RWPE2 (cell line): Measurements from ENCODE around the gene HRAS.

Source experiments
- ATAC-seq: fragments of 200-7000 bp; cut with Tn5 transposase; 3 replicates; pipeline ENCODE4 v1.9.1; 2021; ENCODE audit warnings: low read depth
- DNase-seq: peaks from one replicate; pipeline ENCODE4 v3.0.0-alpha.2; 2020; ENCODE audit warnings: low spot score
- H3K27ac ChIP-seq: fragments of 450-650 bp; 2 replicates; pipeline ENCODE4 v1.5.1; 2017; ENCODE audit warnings: mild to moderate bottlenecking; ENCODE audit not compliant: poor library complexity, severe bottlenecking
- H3K27me3 ChIP-seq: fragments of 250-450 bp; sonication (Bioruptor Pico); 2 replicates; pipeline ENCODE4 v1.5.1; 2021; ENCODE audit warnings: mild to moderate bottlenecking, moderate library complexity; ENCODE audit not compliant: insufficient read depth, poor library complexity, severe bottlenecking
- H3K36me3 ChIP-seq: fragments of 250-450 bp; sonication (Bioruptor Pico); 2 replicates; pipeline ENCODE4 v1.5.1; 2020; ENCODE audit warnings: low read depth, mild to moderate bottlenecking, moderate library complexity
- H3K4me1 ChIP-seq: fragments of 250-450 bp; sonication (Bioruptor Pico); 2 replicates; pipeline ENCODE4 v1.5.1; 2021; ENCODE audit warnings: mild to moderate bottlenecking, moderate library complexity; ENCODE audit not compliant: insufficient read depth, poor library complexity, severe bottlenecking
- H3K4me3 ChIP-seq: fragments of 250-450 bp; sonication (Bioruptor Pico); 2 replicates; pipeline ENCODE4 v1.5.1; 2021; ENCODE audit warnings: mild to moderate bottlenecking, moderate library complexity; ENCODE audit not compliant: severe bottlenecking
- H3K9me3 ChIP-seq: fragments of 250-450 bp; sonication (Bioruptor Pico); 2 replicates; pipeline ENCODE4 v1.5.1; 2021; ENCODE audit warnings: mild to moderate bottlenecking, moderate library complexity; ENCODE audit not compliant: severe bottlenecking
- TF ChIP-seq, protein P1 (sequence below): fragments of 450-650 bp; IDR thresholded peaks from one replicate; pipeline ENCODE4 v1.5.1; 2017; ENCODE audit warnings: mild to moderate bottlenecking, moderate library complexity; ENCODE audit not compliant: poor library complexity, severe bottlenecking

Gene HRAS

GRCh38 chr11:540583-541432 lies 5.4 kb upstream of the HRAS start:
- TF ChIP-seq, protein P1, sequence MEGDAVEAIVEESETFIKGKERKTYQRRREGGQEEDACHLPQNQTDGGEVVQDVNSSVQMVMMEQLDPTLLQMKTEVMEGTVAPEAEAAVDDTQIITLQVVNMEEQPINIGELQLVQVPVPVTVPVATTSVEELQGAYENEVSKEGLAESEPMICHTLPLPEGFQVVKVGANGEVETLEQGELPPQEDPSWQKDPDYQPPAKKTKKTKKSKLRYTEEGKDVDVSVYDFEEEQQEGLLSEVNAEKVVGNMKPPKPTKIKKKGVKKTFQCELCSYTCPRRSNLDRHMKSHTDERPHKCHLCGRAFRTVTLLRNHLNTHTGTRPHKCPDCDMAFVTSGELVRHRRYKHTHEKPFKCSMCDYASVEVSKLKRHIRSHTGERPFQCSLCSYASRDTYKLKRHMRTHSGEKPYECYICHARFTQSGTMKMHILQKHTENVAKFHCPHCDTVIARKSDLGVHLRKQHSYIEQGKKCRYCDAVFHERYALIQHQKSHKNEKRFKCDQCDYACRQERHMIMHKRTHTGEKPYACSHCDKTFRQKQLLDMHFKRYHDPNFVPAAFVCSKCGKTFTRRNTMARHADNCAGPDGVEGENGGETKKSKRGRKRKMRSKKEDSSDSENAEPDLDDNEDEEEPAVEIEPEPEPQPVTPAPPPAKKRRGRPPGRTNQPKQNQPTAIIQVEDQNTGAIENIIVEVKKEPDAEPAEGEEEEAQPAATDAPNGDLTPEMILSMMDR: no peak
- Histone ChIP-seq H3K9me3 (no peaks in the 10 kb centered on the region), H3K27me3 (no peaks in the 10 kb centered on the region), H3K4me3 (no peak overlapping the region), H3K4me1 (no peaks in the 10 kb centered on the region), H3K27ac (no peak overlapping the region), H3K36me3 (no peaks in the 10 kb centered on the region)
- DNase-seq: peak; percentile 69
- no peak for ATAC-seq

GRCh38 chr11:539971-540481 lies 4.7 kb upstream of the HRAS start:
- H3K4me1 ChIP-seq: no peaks in the 10 kb centered on the region
- no peaks in the 10 kb centered on the region for H3K27me3 ChIP-seq
- no peaks in the 10 kb centered on the region for H3K9me3 ChIP-seq
- no peak for ATAC-seq
- H3K36me3 ChIP-seq: no peaks in the 10 kb centered on the region
- DNase-seq: no peak
- TF ChIP-seq, protein P1: no peak
- H3K27ac ChIP-seq: no peak overlapping the region
- no peak overlapping the region for H3K4me3 ChIP-seq

DNA sequence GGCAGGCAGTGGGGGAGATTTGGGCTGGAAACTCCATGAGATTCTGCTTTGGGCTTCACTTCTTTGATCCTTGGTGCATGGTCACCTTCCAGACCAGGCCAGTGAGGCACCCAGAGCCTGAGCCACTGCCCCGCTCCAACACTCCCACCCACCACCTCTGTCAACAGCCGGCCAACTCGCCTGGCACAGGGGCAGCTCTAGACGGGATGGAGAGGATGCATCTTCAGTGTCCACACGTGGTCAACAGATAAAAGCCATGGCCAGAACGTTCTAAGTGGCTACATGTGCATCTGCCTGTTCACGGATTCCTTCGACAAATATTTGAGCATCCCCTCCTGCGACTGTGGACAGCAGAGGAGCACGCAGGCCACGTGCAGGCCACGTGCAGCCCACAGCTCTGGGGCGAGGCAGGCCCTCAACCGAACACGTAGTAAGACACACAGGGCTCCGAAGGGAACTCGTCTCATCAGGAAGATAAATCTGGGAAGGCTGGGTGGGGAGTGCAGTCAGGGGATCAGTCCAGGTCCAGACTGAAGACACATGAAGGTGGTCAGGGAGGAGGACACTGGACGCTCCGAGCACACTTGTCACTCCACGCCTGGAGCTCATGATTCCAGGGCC lies 3.2 kb upstream of the HRAS start:
- Histone ChIP-seq H3K36me3 (peaks cover 9% of the 10 kb centered on the region), H3K4me1 (no peaks in the 10 kb centered on the region), H3K9me3 (no peaks in the 10 kb centered on the region), H3K27me3 (no peaks in the 10 kb centered on the region), H3K4me3 (no peak overlapping the region), H3K27ac (no peak overlapping the region)
- TF ChIP-seq, protein P1: no peak
- ATAC-seq (no peak), DNase-seq (no peak)

GRCh38 chr11:537622-538430 lies 2.5 kb upstream of the HRAS start:
- ATAC-seq (no peak), DNase-seq (no peak)
- TF ChIP-seq, protein P1: no peak
- Histone ChIP-seq H3K27me3 (no peaks in the 10 kb centered on the region), H3K36me3 (peaks cover 16% of the 10 kb centered on the region), H3K27ac (peak overlapping the region; percentile 91), H3K4me3 (peak overlapping the region; percentile 4), H3K4me1 (no peaks in the 10 kb centered on the region), H3K9me3 (no peaks in the 10 kb centered on the region)
